ENCODE results near the gene PRXL2A.
"Not testable (repeated sequence)": the region's sequence is repeated elsewhere in the genome, so short reads cannot be mapped to it uniquely, and the experiment has no call there.

PRXL2A gene, protein sequence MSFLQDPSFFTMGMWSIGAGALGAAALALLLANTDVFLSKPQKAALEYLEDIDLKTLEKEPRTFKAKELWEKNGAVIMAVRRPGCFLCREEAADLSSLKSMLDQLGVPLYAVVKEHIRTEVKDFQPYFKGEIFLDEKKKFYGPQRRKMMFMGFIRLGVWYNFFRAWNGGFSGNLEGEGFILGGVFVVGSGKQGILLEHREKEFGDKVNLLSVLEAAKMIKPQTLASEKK

DNA sequence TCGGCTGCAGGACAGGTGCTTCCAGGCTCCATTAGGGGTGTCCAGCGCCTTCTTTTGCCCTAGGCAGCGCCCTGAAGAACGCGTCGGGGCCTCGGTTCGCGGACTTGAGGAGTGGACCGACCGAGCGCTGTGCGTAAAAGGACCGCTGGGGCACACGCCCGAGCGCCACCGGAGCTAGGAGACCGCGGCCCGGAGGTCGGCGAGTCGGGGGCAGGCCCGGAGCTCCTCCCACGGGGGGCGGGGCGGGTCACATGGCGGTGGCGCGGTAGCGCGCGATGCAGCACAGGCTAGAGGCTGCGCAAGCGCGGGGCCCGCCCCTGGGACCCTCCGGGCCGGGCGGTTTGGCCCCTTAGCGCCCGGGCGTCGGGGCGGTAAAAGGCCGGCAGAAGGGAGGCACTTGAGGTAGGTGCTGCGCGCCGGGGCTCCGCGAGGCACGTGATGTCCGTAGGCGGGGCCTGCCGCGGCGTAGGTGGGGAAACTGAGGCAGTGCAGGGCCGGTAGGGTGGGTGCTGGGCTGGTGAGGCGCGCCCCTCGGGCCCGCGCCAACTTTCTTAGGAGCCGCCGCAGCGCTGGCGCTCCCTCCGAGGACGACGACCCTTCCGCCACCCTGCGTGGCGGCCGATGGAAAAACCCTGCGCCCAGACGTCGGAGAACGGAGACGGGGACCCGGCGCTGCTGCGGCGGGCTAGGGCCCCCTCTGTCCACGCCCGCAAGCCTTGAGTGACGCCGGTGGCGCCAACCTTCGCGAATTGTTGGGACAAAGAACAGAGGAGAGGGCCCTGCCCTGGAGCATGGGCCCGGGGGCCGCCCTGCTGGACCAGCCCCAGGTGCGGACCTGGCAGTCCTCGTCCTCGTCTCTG, at the start of gene PRXL2A:
TSS of gene PRXL2A (plus strand) at position 310 of the 860 bp plus-strand sequence. CDS start 11,917 bp downstream, outside the sequence.
- DNase-seq, result peak in 1 of 2 donors; percentile 16

DNA sequence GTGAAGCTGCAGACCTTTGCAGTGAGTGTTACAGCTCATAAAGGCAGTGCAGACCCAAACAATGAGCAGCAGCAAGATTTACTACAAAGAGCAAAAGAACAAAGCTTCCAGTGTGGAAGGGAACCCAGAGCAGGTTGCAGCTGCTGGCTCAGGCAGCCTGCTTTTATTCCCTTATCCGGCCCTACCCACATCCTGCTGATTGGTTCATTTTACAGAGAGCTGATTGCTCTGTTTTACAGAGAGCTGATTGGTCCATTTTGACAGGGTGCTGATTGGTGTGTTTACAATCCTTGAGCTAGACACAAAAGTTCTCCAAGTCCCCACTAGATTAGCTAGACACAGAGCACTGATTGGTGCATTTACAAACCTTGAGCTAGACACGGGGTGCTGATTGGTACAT, 49.4 kb upstream of the PRXL2A start:
- not testable (repeated sequence) for DNase-seq

DNA sequence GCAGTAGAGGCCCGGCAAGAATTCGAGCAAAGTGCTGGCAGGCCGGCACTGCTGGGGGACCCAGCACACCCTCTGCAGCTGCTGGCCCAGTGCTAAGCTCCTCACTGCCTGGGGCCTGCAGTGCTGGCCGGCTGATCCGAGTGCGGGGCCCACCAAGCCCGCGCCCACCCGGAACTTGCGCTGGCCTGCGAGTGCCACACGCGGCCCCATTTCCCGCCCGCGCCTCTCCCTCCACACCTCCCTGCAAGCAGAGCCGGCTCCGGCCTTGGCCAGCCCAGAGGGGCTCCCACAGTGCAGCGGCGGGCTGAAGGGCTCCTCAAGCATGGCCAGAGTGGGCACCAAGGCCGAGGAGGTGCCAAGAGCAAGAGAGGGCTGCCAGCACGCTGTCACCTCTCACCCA, 48.7 kb upstream of the PRXL2A start:
- DNase-seq, result no peak

DNA sequence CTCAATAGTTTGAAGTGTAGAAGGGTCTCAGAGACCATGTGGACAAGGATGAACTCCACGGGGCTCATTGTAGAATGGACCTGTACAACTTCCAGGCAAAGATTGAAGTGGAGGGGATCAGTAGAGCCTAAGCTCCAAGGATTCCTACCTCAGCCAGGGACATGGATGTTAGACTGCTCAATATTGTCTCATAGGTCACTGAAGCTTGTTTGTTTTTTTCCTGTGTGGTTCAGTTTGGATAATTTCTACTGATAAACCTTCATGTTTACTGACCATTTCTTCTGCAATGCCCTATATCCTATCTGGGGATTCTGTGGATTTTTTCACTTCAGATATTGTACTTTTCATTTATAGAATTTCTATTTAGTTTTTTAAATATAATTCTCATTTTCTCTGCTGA, 42.8 kb upstream of the PRXL2A start:
- DNase-seq, result no peak

DNA sequence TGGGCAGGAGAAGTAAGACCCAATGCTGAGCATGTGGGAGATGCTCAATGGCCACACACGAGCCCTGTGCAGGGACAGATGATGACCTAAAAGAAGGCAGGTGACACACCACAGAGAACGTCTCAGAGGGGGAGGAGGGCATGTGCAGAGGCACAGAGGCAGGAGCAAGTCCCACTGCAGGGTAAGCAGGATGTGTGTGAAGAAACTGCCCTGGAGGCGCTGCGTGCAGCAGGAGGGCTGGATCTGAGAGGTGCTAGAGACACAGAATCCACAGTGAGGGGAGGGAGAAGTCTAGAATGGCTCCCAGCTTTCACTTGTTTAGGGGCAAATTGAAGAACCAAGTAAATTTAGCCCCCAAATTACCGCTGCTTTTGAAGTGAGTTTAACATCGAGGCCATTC, 36.9 kb upstream of the PRXL2A start:
- no peak for DNase-seq

DNA sequence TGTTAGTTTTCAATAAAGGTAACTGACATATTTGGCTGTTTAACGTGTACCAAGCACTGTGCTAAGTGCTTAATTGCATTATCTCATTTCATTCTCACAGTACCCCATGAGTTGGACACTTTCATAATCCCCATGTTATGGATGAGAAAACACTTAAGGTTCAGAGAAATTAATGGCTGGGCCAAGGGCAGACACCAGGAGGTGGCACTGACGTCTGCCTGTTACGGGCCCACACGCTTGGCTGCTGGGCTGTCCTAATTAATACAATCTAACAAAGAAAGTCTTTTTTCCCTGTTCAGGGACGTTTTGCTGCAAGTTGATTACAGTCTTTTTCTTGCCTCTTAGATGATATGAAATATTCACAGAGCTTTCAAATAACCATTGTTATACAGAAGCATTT, 35.7 kb upstream of the PRXL2A start:
- DNase-seq, result no peak

DNA sequence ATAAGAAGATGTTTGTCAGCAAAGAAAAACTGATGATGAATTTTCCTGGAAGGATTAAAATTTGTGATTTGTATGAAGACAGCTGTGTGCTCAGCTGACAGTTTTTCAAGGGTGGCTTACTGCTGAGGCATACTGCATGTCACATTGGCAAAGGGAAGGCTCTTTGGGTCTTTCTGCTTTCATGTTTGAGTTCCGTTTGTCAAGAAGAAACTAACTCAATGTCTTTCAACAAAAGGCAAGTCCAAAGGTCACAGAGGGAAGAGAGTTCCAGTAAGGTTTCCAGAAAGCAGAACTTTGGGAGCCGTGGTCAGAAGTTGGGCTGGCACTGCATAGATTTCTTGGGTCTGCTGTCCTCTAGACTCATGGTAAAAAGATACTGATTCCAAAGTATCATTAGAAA, 34.8 kb upstream of the PRXL2A start:
- no peak for DNase-seq

DNA sequence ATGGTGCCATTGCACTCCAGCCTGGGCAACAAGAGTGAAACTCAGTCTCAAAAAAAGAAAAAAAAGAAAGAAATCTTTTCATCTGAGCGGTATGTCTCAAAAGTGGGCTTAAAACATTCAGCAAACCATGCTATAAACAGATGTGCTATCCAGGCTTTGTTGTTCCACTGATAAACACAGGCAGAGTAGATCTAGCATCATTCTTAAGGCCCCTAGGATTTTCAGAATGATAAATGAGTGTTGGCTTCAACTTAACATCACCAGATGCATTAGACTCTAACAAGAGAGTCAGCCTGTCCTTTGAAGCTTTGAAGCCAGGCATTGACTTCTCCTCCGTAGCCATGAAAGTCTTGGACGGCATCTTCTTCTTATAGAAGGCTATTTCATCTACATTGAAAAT, 28.6 kb upstream of the PRXL2A start:
- DNase-seq, result no peak

DNA sequence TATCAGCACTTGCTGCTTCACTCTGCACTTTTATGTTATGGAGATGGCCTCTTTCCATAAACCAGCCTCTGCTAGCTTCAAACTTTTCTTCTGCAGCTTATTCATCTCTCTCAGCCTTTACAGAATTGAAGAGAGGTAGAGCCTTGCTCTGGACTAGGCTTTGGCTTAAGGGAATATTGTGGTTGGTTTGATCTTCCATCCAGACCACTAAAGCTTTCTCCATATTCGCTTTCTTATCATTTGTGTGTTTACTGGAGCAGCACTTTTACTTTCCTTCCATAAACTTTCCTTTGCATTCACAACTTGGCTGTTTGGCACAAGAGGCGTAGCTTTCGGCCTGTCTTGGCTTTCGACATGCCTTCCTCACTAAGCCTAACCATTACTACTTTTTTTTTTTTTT, 28.2 kb upstream of the PRXL2A start:
- no peak for DNase-seq

DNA sequence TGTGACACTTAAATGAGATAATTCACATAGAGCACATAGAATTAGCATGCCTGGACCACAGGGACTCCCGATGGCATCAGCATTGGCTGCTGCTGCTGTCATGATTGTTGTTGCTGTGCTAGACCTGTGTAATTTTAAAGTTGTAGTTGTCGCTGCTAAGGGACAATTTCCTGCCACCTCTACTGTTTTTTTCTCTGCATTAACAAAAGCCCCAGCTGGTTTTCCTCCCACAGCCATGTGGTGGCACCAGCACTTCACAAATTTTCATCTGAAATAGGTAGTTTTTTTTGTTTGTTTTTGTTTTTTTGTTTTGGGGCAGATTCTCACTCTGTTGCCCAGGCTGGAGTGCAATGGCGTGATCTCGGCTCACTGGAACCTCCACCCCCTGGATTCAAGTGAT, 25.4 kb upstream of the PRXL2A start:
- DNase-seq, result peak in 1 of 2 donors; percentile 52

DNA sequence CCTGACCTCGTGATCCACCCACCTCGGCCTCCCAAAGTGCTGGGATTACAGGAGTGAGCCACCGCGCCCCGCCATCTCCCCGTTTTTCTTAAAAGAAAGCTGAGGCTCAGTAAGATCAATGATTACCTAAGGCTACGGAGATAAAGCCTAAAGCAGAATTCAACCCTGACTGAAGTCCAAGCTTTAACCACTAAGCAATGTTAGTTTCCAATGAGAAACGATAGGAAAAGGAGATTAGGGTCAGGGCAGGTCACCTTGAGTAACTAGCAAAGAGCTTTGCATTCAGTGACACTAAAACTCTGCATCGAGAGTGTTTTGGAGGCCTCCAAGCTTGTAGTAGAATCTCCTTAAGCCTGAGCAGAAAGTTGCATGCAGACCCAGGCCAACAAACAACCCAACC, 17.6 kb upstream of the PRXL2A start:
- DNase-seq, result no peak

DNA sequence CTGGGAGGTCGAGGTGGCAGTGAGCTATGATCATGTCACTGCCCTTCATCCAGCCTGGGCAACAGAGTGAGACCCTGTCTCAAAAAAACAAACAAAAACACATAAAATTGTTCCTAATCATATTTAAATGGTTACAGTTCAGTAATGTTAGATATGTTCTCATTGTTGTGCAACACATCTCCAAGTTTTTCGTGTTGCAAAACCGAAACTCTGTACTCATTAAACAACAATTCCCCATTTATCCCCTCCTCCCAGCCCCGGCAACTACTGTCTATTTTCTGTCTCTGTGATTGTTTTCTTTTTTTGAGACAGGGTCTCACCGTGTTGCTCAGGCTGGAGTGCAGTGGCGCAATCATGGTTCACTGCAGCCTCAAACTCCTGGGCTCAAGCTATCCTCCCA, 16.1 kb upstream of the PRXL2A start:
- no peak for DNase-seq

DNA sequence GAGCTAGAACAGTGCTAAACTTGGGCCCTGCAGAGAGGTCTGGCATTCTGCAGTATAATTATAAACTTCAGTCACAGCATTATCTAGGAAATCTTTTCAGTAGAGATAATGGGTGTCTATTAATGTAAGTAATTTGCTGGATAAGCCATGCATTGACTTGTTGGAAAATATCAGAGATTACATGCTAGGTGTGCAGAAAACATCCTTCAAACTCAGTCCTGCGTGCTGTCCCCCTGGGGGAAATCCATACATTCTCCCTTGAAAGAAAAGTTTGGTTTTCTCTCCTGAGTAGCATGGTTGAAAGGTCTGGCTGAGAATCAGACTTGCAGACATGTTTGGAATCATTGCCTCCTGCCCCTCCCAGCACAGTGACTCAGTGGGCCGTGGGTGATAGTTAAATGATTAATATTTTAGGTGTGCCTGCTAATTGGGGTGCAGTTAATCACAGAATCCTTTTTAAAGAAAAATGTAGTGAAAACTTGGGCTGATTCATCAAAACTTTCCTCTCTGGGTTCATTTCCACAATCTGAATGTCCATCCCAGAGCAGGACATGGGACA, 13.9 kb upstream of the PRXL2A start:
- DNase-seq, result no peak

DNA sequence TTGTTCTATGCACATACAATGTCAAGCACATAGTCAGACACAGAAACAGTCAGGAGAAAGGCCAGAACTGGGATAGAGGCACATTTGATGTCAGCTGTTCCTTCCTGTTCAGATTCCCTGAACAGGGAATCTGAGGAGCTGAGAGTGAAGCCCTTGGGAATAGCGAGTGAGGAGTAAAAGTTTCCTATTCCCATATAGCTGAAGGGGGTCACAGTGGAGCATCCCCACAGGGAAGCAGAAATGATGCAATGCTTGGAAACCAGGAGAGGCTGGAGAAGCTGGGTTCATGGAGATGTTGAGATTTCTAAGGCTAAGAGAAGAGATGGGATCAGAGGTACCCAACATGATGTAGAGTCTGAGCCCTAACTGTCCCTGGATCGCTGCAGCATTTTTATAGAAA, 11.3 kb upstream of the PRXL2A start:
- DNase-seq, result no peak

DNA sequence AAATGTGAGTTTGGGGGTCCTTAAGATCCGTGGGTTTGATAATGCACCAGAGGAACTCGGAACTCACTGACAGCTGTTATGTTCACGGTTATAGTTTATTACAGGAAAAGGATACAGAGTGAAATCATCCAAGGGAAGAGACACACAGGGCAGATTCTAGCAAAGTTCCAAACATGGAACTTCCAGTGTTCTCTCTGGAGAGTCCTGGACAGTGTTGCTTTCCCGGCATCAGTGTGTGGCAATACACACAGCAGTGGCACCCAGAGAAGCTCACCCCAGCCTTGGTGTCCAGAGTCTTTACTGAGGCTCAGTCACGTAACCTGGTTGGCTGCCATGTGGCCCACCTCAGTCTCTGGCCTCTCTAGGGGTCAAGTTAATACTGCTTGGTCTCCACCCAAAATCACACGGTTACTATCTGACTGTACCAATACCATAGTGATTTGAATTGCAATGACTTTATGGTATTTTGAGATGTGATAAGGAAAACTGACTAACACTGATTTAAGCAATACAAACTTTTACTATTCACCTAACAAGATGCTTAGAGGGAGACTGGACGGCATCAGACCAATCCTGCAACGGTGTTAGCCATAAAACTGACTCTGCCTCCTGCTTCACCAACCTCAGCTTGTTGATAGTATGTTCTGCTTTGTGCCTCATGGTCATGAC, 8.1 kb upstream of the PRXL2A start:
- no peak for DNase-seq

DNA sequence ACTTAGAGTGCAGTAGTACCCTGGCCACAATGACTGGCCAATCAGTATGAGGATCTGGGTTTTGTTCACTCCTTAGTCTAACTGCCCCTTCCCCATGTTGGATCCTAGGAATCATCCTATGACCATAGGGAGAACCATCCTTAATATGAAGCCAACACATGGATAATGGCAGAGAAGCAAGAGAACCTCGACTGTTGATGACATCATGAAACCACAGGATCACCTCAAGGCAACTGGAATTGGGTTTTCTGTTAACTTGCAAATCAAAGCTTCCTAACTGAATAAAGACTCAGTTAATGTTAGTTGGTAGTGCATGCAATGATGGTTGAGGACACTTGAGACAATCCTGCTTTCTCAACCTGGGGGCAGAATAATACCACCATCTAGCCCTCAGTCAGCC, 3.3 kb upstream of the PRXL2A start:
- no peak for DNase-seq

DNA sequence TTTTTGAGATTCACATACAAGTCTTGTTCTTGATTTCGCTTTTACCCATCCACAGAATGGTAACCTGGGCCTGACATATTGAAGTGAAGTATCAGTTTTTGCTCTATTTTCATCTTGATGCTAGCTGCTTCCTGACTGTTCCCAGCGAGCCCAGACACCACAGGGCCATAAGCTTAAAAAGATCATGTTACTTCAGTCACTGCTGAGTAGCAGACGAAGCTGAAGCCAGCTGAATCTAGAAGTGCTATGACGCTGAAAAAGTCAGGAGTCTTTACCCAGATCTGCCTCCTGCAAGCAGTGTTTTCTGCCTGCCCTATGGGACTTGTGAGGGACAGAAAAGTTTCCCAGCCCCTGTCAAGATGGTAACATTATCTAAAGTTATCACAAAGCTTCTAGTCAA, 2.7 kb upstream of the PRXL2A start:
- no peak for DNase-seq

DNA sequence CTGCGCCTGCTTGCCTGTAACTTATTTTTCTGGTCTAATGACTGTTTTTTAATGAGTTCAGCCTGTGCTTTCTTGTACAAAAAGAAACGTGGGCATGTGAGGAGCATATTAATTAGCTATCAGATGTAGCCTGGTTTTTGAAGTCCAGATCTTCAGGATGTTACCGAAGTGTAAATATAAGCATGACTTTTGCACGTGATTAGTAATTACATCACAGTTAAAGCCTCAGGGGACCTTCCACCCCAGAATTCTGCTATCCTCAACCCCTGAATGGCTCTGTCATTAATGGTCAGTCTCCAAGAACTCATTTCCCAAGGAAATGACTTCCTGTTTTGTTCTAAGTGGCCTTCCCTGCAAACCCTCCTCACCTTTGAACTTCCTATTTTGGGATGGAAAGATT, 2.1 kb upstream of the PRXL2A start:
- no peak for DNase-seq

DNA sequence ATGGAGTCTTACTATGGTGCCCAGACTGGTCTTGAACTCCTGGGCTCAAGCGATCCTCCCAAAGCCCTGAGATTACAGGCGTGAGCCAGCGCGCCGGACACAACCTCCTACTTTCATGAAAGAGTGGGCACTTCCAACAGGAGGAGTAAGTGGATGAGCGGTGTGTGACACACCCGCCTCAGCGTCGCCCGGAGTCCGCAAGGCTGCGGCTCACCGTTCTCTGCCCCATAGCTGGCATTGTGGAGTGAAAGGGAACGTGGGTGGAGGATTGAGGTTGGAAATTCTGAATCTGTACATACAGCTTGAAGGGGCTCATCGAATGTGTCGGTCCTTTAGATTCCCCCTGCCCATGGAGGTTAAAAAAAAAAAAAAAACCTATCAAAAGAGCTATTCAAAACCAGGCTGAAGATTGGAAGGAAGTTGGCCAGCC, 524 bp upstream of the PRXL2A start:
- DNase-seq, result no peak

DNA sequence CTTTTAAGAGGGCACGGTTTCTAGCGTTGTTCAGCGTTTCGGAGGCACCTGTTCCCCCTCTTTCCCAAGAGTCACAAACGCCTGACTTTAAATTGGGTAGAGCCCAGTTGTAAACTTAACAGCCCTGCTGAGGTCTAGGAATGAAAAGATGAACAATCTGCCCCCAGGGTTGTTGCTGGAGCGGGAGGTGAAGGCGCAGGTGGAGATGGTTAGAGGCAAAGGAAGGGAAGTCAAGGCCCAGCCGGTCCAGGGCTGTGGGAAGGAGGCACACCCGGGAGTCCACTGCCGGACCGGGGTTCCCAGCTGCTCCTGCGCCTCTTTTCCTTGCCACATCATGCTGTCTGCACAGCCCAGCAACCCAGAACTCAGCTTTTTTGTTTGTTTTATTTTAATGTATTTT, 770 bp downstream of the PRXL2A start:
- DNase-seq, result no peak

DNA sequence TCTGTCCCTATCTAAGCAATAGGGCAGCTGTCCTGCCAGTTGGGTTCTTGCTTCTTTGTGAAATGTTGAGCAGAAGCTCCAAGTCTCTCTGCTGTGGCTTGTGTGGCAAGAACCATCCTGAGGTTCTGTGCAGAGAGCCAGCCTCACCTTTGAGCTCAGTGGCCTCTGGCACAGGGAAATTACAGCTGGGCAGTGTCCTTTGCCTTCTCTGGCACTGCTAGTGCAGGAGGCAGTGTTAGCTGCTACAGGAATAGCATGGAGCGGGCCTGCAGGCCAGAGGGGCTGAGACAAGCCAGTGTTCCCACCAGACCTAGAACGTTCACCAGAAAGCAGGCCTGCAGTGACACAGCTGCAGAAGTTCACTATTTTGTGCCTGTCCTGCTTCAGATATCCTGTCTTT, 1.8 kb downstream of the PRXL2A start:
- no peak for DNase-seq

DNA sequence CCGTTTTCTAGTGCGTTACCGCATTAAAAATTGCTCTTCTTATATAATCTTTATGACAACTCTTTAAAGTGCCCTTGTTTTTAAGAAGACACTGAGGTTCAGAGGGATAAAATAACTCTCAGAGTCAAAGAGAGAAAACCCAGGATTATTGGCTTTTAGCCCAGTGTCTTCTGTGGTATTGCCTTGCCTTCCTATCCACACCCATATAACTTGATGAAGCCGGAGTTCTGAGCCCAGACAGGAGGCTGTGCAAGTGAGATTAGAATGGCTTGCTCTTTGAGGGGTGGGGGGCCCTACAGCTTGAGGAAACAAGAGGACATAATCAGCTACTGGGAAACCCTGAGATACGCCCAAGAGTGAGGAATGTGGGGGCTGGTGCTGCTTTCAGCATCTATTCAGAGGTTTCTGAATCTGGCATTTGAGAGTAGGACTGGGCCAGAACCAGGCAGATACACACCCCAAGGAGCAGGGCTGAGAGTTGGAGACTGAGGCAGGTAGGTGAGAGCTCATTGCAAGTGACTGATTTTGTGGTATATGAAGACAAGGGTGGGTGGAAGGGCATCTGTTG, 2.3 kb downstream of the PRXL2A start:
- no peak for DNase-seq

DNA sequence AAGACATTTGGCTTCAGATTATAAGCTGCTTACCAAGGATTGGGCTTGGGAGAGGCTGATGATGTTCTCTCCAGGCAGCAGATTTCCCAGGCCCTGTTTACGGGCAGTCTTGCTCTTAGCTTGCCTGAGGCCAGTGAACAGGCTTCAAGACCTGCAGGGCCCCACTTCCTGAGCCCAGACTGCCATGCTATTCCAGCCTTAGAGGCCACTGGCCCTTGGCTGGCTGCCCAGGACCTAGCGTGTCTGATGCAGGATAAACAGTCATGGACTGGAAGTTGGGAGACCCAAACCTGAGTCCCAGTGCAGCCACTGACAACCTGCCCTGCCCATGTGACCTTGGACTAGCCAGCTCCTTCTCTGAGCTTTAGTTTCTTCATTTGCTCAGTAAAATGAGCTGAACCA, 2.9 kb downstream of the PRXL2A start:
- DNase-seq, result no peak

Data from bone marrow (tissue), 2 donors.